HepG2 (cell line): ENCODE data around the gene ACE. TPM values are rescaled to one million over a fixed set of nuclear protein-coding genes. Genes with fewer than 3 reads are reported as not detected.

Experiments
- ARID4A ChIP-seq: sonication (generic); formaldehyde crosslinking; IDR thresholded peaks from 2 replicates; pipeline ENCODE4 v1.5.0; 2020; ENCODE audit warnings: mild to moderate bottlenecking, missing genetic modification reagents, borderline replicate concordance
- HNRNPUL1 ChIP-seq: fragments of 200-400 bp; formaldehyde crosslinking; IDR thresholded peaks from 2 replicates; pipeline ENCODE4 v1.6.1; 2017; ENCODE audit warnings: low read depth, mild to moderate bottlenecking, low read length, moderate library complexity
- HOXA7 ChIP-seq: sonication (generic); formaldehyde crosslinking; IDR thresholded peaks from 2 replicates; pipeline ENCODE4 v1.8.1; 2022; ENCODE audit warnings: mild to moderate bottlenecking, missing genetic modification reagents, moderate library complexity
- IRF2 ChIP-seq: IDR thresholded peaks from 2 replicates; pipeline ENCODE4 v1.6.1; 2018; ENCODE audit warnings: missing genetic modification reagents, missing compliant biosample characterization
- MED13 ChIP-seq: sonication (generic); formaldehyde crosslinking; IDR thresholded peaks from 2 replicates; pipeline ENCODE4 v1.5.0; 2020; ENCODE audit warnings: missing genetic modification reagents
- MED8 ChIP-seq: sonication (generic); formaldehyde crosslinking; IDR thresholded peaks from 2 replicates; pipeline ENCODE4 v1.8.1; 2023; ENCODE audit warnings: mild to moderate bottlenecking, missing genetic modification reagents; ENCODE audit not compliant: insufficient replicate concordance
- RBFOX2 ChIP-seq: fragments of 200-400 bp; formaldehyde crosslinking; IDR thresholded peaks from 2 replicates; pipeline ENCODE4 v1.6.1; 2017; ENCODE audit warnings: low read depth, mild to moderate bottlenecking, low read length
- REST ChIP-seq, 2 experiments: IDR thresholded peaks; 2 replicates each; pipeline ENCODE4 v1.6.1; 2011 to 2012; ENCODE audit warnings: low read length in 2 of 2, borderline replicate concordance in 1 of 2, low read depth in 1 of 2, mild to moderate bottlenecking in 1 of 2, moderate library complexity in 1 of 2
- SRSF9 ChIP-seq: fragments of 200-400 bp; formaldehyde crosslinking; IDR thresholded peaks from 2 replicates; pipeline ENCODE4 v1.6.1; 2018; ENCODE audit warnings: borderline replicate concordance, mild to moderate bottlenecking, low read depth, low read length; ENCODE audit not compliant: insufficient read depth, poor library complexity, severe bottlenecking
- UBTF ChIP-seq: sonication (generic); formaldehyde crosslinking; IDR thresholded peaks from 2 replicates; pipeline ENCODE4 v1.4.0; 2020; ENCODE audit warnings: mild to moderate bottlenecking, missing genetic modification reagents
- ZNF558 ChIP-seq: sonication (generic); formaldehyde crosslinking; IDR thresholded peaks from 2 replicates; pipeline ENCODE4 v1.9.0; 2022; ENCODE audit warnings: mild to moderate bottlenecking, missing genetic modification reagents, borderline replicate concordance
- ZNF687 ChIP-seq: sonication (generic); formaldehyde crosslinking; IDR thresholded peaks from 2 replicates; pipeline ENCODE4 v1.5.1; 2020; ENCODE audit warnings: mild to moderate bottlenecking, missing genetic modification reagents, moderate library complexity
- ZNF737 ChIP-seq: sonication (generic); formaldehyde crosslinking; IDR thresholded peaks from 2 replicates; pipeline ENCODE4 v1.5.0; 2020; ENCODE audit warnings: missing genetic modification reagents, mild to moderate bottlenecking, borderline replicate concordance
- polyA plus RNA-seq, 8 experiments: library from polyadenylated mRNA; depleted of rRNA in 3 of 8; stranded (reverse) in 7 of 8; unstranded in 1 of 8; fragments of >200 nt; fragmentation: Illumina TruSeq in 4 of 8; extraction: Trizol in 4 of 8; gene quantifications; 2 replicates each; pipeline versions ENCODE4 v1.2.1 to v1.2.3, GENCODE V29; 2011 to 2016; ENCODE audit warnings: low read depth in 4 of 8, missing spikeins in 1 of 8, mixed read lengths in 1 of 8; ENCODE audit not compliant: insufficient read depth in 1 of 8
- total RNA-seq, 5 experiments: library from RNA; depleted of rRNA; stranded (reverse); fragments of >200 nt; fragmentation: Illumina TruSeq; extraction: Trizol; gene quantifications; 2 replicates each; pipeline ENCODE4 v1.2.3, GENCODE V29; 2016; ENCODE audit warnings: low read depth in 1 of 5

The ACE gene
- total and polyA plus RNA-seq, 2 of the 13 experiments (the other 11 are each of a cell fraction or from before 2014, with no cell fraction given) = 0.08 to 0.13 TPM

- TF ChIP-seq ARID4A (CRISPR knock-in tag) (peak; percentile 34; the same call in 1 of the 2 replicates), SRSF9 (no peak), HNRNPUL1 (no peak), REST (IDR thresholded peaks at IDR 0.05; ENCODE audit: borderline replicate concordance in 1 of 2, low read depth in 1 of 2, low read length in 2 of 2) (no peak), ZNF558 (no peak), RBFOX2 (no peak), MED8 (CRISPR knock-in tag) (no peak), UBTF (no peak), ZNF687 (CRISPR knock-in tag) (peak; percentile 10; the same call in 1 of the 2 replicates), IRF2 (CRISPR knock-in tag) (no peak), MED13 (CRISPR knock-in tag) (no peak), HOXA7 (no peak), ZNF737 (CRISPR knock-in tag) (no peak)
Measured at GRCh38 chr17:63434951-63435571, 41.8 kb upstream of the ACE start (continued).
